Measurements from ENCODE around the gene ZNF354B. TPM values are rescaled to one million over a fixed set of nuclear protein-coding genes. Genes with fewer than 3 reads are reported as not detected.

Gene ZNF354B
- total RNA-seq, 6 experiments from 2014 or later: 5.5 to 6.7 (median 6.1) TPM

DNA sequence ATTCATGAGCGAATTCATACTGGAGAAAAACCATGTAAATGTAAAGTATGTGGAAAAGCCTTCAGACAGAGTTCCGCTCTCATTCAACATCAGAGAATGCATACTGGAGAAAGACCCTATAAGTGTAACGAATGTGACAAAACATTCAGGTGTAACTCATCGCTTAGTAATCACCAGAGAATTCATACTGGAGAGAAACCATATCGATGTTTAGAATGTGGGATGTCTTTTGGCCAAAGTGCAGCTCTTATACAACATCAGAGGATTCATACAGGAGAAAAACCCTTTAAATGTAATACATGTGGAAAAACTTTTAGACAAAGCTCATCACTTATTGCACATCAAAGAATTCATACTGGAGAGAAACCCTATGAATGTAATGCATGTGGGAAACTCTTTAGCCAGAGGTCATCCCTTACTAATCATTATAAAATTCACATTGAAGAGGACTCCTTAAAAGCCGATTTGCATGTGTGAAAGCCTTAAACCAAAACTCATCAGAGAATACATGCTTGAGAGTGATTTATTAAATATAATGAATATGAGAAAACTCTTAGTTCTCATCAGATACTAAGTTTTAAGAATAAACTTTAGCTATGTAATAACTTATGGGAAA is 24.2 kb downstream of the ZNF354B start:
- Mint-ChIP-seq H3K9me3 (peaks cover 91% of the 10 kb centered on the region), H3K27ac (no peak overlapping the region), H3K36me3 (ENCODE audit: low read depth) (peaks cover 90% of the 10 kb centered on the region), H3K4me1 (ENCODE audit: low read depth) (no peaks in the 10 kb centered on the region), H3K4me3 (no peak overlapping the region), H3K27me3 (ENCODE audit: insufficient read depth) (no peaks in the 10 kb centered on the region)
- TF ChIP-seq, protein P1, sequence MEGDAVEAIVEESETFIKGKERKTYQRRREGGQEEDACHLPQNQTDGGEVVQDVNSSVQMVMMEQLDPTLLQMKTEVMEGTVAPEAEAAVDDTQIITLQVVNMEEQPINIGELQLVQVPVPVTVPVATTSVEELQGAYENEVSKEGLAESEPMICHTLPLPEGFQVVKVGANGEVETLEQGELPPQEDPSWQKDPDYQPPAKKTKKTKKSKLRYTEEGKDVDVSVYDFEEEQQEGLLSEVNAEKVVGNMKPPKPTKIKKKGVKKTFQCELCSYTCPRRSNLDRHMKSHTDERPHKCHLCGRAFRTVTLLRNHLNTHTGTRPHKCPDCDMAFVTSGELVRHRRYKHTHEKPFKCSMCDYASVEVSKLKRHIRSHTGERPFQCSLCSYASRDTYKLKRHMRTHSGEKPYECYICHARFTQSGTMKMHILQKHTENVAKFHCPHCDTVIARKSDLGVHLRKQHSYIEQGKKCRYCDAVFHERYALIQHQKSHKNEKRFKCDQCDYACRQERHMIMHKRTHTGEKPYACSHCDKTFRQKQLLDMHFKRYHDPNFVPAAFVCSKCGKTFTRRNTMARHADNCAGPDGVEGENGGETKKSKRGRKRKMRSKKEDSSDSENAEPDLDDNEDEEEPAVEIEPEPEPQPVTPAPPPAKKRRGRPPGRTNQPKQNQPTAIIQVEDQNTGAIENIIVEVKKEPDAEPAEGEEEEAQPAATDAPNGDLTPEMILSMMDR (IDR thresholded peaks at IDR 0.05): no peak
- DNase-seq: no peak

DNA sequence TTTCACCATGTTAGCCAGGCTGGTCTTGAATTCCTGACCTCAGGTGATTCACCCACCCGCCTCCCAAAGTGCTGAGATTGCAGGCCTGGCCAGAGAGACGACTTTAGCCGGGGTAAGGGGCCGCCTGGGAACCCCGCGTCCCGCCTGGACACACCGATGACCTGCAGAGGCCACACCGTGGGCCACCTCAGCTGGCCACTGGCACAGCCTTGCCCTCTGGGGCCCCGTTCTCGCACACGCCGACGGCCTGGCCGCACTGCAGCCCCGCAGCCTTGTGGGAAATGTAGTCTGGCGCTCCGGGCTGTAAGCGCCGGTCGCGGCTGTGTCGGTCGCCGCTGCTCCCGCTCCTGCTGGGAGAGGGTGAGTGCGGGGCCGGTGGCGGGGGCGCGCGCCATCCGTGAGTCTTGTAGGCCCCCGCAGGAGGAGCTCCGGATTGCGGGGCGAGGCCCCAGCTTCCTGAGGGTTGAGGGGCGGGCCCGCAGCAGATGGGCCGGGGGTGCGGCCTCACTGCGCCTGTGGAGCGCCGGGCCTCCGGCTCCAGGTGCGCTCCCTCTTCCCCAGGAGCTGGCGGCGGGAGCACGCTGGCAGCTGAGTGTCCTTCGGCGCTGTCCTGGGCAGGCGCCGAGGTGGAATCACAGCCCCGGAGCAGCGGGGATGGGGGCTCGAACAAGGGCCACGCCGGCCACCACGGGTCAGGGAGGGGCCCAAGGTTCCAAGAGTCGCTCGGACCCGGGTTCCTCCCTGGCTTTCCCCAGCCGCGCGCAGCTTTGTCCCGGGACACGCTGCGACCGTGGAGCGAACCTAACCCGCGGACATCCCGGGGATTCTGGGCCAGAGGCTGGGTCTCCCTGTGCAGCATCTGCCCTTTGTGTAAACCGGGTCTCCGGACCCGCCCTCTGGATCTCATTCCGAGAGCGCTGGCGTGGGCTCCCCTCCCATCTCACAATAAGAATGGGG is 36.1 kb downstream of the ZNF354B start, which contains the start of gene ZFP2:
TSS of gene ZFP2 (plus strand) at position 299 of the 957 bp plus-strand sequence. CDS start 35,401 bp downstream, outside the sequence.
- H3K27ac Mint-ChIP-seq: no peak within 1 kb of the TSS
- no peak for DNase-seq

DNA sequence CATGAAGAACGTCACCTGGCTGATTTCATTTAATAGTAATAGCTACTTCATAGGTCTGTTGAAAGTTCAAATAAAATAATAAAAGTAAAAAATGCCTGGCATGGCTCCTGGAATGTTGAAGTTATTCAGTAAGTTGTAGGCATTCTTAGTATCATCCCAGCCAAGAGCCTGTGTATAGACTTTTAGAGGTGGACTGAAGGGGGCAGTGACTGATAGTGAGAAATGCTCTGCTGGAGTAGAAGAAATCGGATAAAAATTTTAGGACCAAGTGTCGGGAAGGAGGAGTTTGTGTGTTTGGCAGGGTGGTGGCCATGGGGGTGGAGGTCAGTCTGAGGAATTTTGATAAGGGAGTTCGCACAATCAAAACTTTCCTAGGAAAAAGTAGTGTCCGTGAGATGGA is 39.5 kb downstream of the ZNF354B start:
- TF ChIP-seq, protein P1 (IDR thresholded peaks at IDR 0.05): no peak
- no peak overlapping the region for H3K27ac Mint-ChIP-seq
- H3K4me1 Mint-ChIP-seq (ENCODE audit: low read depth): no peaks in the 10 kb centered on the region
- peaks cover 9% of the 10 kb centered on the region for H3K36me3 Mint-ChIP-seq (ENCODE audit: low read depth)
- no peak overlapping the region for H3K4me3 Mint-ChIP-seq
- no peak for DNase-seq
- peaks cover 2% of the 10 kb centered on the region; the same call in 1 of the 2 replicates for H3K27me3 Mint-ChIP-seq (ENCODE audit: insufficient read depth)
- peaks cover 59% of the 10 kb centered on the region for H3K9me3 Mint-ChIP-seq

More for the DNA sequence above, 36.1 kb downstream of the ZNF354B start, which contains the start of gene ZFP2:
- Mint-ChIP-seq H3K36me3 (ENCODE audit: low read depth) (peaks cover 19% of the 10 kb centered on the region), H3K27me3 (ENCODE audit: insufficient read depth) (no peaks in the 10 kb centered on the region; the same call in 1 of the 2 replicates), H3K4me1 (ENCODE audit: low read depth) (no peaks in the 10 kb centered on the region), H3K9me3 (peaks cover 53% of the 10 kb centered on the region), H3K4me3 (no peak within 1 kb of the TSS)
- TF ChIP-seq, protein P1 (IDR thresholded peaks at IDR 0.05): no peak

DNA sequence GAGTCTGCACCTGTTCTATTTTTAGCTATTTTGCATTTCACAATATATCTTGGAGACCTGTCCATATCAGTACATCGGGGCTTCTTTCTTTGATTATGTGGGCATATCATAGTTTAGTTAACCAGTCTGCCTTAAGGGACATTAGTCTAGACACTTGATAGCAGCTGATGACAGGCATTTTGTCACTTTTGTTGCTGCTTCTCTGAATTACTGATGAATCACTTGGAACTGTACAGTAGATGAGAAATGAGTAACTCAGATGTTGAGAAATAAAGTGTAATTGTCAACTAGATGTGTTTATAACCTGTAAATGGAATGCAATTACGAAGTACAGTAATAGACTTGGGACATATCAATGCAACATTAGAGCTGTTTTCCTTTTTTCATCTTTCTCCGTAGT is 43.1 kb downstream of the ZNF354B start:
- peaks cover 55% of the 10 kb centered on the region for H3K9me3 Mint-ChIP-seq
- no peak overlapping the region for H3K27ac Mint-ChIP-seq
- H3K4me1 Mint-ChIP-seq (ENCODE audit: low read depth): no peaks in the 10 kb centered on the region
- H3K36me3 Mint-ChIP-seq (ENCODE audit: low read depth): peaks cover 13% of the 10 kb centered on the region
- no peak overlapping the region for H3K4me3 Mint-ChIP-seq
- no peak for DNase-seq
- TF ChIP-seq, protein P1 (IDR thresholded peaks at IDR 0.05): no peak
- peaks cover 3% of the 10 kb centered on the region; the same call in 1 of the 2 replicates for H3K27me3 Mint-ChIP-seq (ENCODE audit: insufficient read depth)

DNA sequence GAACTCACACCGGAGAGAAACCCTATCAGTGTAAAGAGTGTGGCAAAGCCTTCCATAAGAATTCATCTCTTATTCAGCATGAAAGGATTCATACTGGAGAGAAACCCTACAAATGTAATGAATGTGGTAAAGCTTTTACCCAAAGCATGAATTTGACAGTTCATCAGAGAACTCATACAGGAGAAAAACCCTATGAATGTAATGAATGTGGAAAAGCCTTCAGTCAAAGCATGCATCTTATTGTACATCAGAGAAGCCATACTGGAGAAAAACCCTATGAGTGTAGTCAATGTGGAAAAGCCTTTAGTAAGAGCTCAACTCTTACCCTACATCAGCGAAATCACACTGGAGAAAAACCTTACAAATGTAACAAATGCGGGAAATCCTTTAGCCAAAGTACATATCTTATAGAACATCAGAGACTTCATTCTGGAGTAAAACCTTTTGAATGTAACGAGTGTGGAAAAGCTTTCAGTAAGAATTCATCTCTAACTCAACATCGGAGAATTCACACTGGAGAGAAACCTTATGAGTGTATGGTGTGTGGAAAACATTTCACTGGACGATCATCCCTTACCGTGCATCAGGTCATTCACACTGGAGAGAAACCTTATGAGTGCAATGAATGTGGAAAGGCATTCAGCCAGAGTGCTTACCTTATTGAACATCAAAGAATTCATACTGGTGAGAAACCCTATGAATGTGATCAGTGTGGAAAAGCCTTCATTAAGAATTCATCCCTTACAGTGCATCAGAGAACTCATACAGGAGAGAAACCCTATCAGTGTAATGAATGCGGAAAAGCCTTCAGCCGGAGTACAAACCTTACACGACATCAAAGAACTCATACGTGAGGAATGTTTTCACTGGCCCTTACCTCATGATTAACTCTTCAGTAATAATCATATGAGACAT is 72.3 kb downstream of the ZNF354B start:
- peaks cover 51% of the 10 kb centered on the region for H3K36me3 Mint-ChIP-seq (ENCODE audit: low read depth)
- peaks cover 99% of the 10 kb centered on the region for H3K9me3 Mint-ChIP-seq
- H3K4me1 Mint-ChIP-seq (ENCODE audit: low read depth): no peaks in the 10 kb centered on the region
- DNase-seq: no peak
- peaks cover 2% of the 10 kb centered on the region for H3K27me3 Mint-ChIP-seq (ENCODE audit: insufficient read depth)
- TF ChIP-seq, protein P1 (IDR thresholded peaks at IDR 0.05): no peak
- H3K27ac Mint-ChIP-seq: no peak overlapping the region
- H3K4me3 Mint-ChIP-seq: no peak overlapping the region

Data from HFFc6 (cell line).